IMR-90 (cell line): ENCODE data around the gene DOCK4.

ENCODE experiments used
- BHLHE40 ChIP-seq: fragments of 150-350 bp; IDR thresholded peaks from 2 replicates; pipeline ENCODE4 v1.6.1; 2016; ENCODE audit warnings: mild to moderate bottlenecking, low read depth, low read length
- CTCF ChIP-seq: conservative IDR thresholded peaks from 2 replicates; pipeline ENCODE4 v1.5.1; 2012; ENCODE audit warnings: mild to moderate bottlenecking, low read depth, low read length, improper control_type of control experiment
- FOS ChIP-seq: fragments of 150-350 bp; IDR thresholded peaks from 2 replicates; pipeline ENCODE4 v1.6.1; 2016; ENCODE audit warnings: low read depth, low read length
- MAZ ChIP-seq: IDR thresholded peaks from 2 replicates; pipeline ENCODE4 v1.6.1; 2012; ENCODE audit warnings: low read depth, mild to moderate bottlenecking, low read length, improper control_type of control experiment, moderate library complexity, borderline replicate concordance
- MXI1 ChIP-seq: IDR thresholded peaks from 2 replicates; pipeline ENCODE4 v1.6.1; 2012; ENCODE audit warnings: low read depth, mild to moderate bottlenecking, low read length, moderate library complexity, borderline replicate concordance
- NFE2L2 ChIP-seq: fragments of 150-350 bp; IDR thresholded peaks from 2 replicates; pipeline ENCODE4 v1.6.1; 2016; ENCODE audit warnings: low read depth, mild to moderate bottlenecking, low read length
- POLR2A ChIP-seq: IDR thresholded peaks from 2 replicates; pipeline ENCODE4 v1.6.1; 2012; ENCODE audit warnings: mild to moderate bottlenecking, low read depth, low read length
- RAD21 ChIP-seq: IDR thresholded peaks from 2 replicates; pipeline ENCODE4 v1.6.1; 2012; ENCODE audit warnings: low read length, improper control_type of control experiment
- RCOR1 ChIP-seq: IDR thresholded peaks from 2 replicates; pipeline ENCODE4 v1.6.1; 2012; ENCODE audit warnings: mild to moderate bottlenecking, low read length, improper control_type of control experiment; ENCODE audit not compliant: insufficient replicate concordance
- USF2 ChIP-seq: fragments of 150-350 bp; IDR thresholded peaks from 2 replicates; pipeline ENCODE4 v1.6.1; 2017; ENCODE audit warnings: mild to moderate bottlenecking, antibody characterized with exemption, low read length, low read depth

- no peak for TF ChIP-seq CTCF
- TF ChIP-seq POLR2A = no peak
- no peak for TF ChIP-seq RCOR1
- no peak for TF ChIP-seq RAD21
- no peak for TF ChIP-seq BHLHE40
- no peak for TF ChIP-seq MAZ
- no peak for TF ChIP-seq MXI1
- no peak for TF ChIP-seq FOS
- TF ChIP-seq USF2 = no peak
- TF ChIP-seq NFE2L2 = no peak
Observed at GRCh38 chr7:112149734-112150133, 56.5 kb downstream of the DOCK4 start.
